NCI-H1105 treated with DMSO at 0.1 percent for 48 hours (cell line): ENCODE measurements around the gene TEKT1.
"Not testable (repeated sequence)": the region's sequence is repeated elsewhere in the genome, so short reads cannot be mapped to it uniquely, and the experiment has no call there.

ENCODE experiments used
- DNase-seq: peaks from one replicate; lab custom pipeline; 2025; lab: John Stamatoyannopoulos, UW

Gene TEKT1

DNA sequence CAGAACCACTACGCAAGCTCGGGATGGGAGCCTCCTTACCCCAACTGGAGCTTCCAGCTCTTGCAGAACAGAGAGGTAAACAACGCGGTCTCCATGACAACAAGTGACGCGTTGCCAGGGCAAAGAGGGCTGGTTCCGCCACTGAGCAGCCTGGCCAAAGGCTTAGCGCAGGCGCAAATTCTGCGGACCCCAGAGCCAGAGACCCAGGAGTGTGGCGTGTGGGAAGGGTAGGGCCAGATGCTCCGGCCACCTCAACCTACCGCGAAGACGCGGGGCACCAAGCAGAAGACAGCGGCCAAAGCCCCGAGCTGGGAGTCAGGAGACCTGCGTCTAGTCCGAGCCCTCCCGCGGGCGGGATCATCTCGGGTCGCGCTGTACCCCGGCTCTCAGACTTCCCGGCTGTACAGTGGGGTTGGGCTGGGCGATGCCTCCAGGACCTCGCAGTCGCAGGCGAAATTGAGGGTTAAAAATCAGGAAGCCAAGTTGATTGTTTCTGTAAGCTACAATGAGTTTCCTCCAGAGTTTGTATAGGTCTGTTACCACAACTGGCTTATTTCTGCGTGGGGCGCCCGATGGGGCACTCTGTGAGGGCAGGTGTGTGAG, at the start of gene TEKT1:
Gene TEKT1, minus strand, starts transcription at position 69 of the 603 bp plus-strand sequence. CDS start 1,353 bp downstream, outside the sequence.
- DNase-seq, result peak; percentile 82

GRCh38 chr17:6879221-6879975, 47.9 kb upstream of the TEKT1 start:
- DNase-seq, result not testable (repeated sequence)

- DNase-seq, result not testable (repeated sequence)
These were observed 43.7 kb upstream of the TEKT1 start for GRCh38 chr17:6875276-6875675.

GRCh38 chr17:6872936-6873335, 41.4 kb upstream of the TEKT1 start:
- DNase-seq, result no peak

DNA sequence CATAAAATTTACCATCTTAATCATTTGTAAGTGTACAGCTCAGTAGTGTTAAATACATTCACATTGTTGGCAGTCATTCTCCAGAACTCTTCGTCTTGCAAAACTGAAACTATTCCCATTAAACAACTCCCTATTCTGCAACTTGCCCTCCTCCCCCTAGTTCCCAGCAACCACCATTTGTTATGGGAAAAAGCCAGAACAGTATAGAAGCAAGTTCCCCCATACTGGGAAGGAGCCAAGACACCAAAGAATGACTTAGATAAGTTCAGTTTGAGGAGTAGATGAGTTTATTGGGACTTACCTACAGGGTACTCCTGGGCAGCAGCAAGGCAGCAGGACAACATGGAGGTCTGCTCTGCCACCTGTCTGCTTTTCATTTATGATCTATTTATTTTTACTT, 39.3 kb upstream of the TEKT1 start:
- no peak for DNase-seq

GRCh38 chr17:6868582-6868981, 37.1 kb upstream of the TEKT1 start:
- no peak for DNase-seq

DNA sequence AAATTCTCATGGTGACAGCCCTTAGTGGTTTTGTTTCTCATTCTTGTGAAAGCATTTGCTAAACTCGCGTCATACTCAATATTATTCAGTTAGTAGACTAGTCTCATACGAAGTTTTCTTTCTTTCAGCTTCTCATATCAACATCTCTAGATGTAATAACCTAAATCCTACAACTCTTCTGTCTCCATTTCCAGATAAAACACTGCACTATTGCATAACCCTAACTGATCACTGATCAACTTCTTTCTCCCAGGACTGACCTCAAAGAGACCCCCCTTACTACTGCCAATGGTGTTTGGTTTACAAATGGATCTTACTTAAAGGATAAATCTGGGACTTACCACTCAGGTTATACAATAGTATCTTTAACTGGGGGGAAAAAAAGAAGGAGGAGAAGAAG, 36.3 kb upstream of the TEKT1 start:
- DNase-seq, result no peak

- no peak for DNase-seq
These were observed 31.3 kb upstream of the TEKT1 start for GRCh38 chr17:6862825-6863224.

GRCh38 chr17:6862122-6862521, 30.6 kb upstream of the TEKT1 start:
- DNase-seq, result no peak

DNA sequence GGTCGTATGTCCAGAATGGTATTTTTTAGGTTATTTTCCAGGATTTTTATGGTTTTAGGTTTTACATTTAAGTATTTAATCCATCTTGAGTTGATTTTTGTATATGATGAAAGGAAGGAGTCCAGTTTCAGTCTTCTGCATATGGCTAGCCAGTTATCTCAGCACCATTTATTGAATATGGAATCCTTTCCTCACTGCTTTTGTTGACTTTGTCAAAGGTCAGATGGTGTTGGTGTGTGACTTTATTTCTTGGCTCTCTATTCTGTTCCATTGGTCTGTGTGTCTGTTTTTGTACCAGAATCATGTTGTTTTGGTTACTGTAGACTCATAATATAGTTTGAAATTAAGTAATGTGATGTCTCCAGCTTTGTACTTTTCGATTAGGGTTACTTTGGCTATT, 26.4 kb upstream of the TEKT1 start:
- DNase-seq, result no peak

DNA sequence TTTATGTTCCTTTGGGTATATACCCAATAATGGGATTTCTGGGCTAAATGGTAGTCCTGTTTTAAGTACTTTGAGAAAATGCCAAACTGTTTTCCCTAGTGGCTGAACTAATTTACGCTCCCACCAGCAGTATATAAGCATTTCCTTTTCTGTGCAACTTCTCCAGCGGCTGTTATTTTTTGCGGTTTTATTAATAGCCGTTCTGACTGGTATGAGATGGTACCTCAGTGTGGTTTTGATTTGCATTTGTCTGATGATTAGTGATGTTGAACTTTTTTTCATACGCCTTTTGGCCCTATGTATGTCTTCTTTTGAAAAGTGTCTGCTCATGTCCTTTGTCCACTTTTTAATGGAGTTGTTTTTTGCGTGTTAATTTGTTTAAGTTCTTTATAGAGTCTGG, 25.8 kb upstream of the TEKT1 start:
- DNase-seq, result no peak

DNA sequence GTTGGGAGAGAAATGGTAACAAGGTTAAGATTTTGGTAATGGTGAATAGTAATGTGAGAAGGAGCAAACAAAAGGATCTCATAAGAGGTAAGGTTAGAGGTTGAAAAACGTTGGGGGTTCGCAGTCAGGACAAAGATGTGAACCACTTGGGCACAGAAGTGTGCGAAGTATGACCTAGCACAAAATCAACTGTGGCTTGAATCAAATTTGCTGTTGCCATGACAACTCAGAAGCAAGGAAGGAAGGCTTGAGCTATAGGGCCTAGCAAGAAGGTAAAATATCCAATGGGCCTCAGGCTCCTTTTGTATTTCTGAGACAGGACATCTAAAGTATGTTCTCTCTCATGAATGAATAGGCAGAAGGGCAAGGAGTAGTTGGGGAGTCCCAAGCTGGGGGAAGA, 24.5 kb upstream of the TEKT1 start:
- no peak for DNase-seq

DNA sequence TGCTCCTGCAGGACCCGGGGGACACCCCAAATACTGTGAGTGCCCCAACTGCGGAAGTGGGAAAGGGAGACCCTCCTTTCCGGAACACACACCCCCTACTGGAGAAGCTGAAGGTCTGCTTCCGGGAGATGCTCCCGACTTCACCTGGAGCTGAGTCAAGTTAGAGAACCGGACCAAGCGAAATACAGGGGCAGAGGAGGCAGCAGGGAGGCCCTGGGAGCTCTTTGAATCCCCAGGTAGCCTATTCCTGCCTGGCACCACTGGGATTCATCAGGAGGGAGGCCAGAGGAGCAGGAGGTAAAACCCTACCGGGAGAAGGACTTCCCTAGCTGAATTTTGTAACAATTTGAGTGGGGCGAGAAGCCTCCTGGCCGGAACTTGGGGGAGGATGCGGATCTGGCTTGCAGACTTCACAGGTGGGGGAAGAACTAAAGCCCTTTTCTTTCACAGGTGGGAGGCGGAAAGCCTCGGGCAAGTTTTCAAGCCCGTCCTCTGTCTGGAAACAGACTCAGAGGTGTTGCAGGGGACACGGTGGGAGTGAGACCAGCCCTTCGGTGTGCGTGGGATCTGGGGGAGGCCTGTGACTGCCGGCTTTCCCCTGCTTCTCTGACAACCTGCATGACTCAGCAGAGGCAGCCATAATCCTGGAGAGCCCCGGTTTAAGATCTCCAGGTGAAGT, 22.4 kb upstream of the TEKT1 start:
- no peak for DNase-seq

DNA sequence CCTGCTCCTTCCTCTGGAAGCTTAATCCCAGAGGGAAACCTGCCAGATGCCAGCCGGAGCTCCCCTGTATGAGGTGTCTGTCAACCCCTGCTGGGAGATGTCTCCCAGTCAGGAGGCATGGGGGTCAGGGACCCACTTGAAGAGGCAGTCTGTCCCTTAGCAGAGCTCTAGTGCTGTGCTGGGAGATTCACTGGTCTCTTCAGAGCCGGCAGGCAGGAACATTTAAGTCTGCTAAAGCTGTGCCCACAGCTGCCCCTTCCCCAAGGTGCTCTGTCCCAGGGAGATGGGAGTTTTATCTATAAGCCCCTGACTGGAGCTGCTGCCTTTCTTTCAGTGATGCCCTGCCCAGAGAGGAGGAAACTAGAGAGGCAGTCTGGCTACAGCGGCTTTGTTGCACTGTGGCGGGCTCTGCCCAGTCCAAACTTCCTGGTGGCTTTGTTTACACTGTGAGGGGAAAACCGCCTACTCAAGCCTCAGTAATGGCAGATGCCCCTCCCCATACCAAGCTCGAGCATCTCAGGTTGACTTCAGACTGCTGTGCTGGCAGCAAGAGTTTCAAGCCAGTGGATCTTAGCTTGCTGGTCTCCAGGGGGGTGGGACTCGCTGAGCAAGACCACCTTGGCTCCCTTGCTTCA, 17.1 kb upstream of the TEKT1 start:
- DNase-seq, result not testable (repeated sequence)

DNA sequence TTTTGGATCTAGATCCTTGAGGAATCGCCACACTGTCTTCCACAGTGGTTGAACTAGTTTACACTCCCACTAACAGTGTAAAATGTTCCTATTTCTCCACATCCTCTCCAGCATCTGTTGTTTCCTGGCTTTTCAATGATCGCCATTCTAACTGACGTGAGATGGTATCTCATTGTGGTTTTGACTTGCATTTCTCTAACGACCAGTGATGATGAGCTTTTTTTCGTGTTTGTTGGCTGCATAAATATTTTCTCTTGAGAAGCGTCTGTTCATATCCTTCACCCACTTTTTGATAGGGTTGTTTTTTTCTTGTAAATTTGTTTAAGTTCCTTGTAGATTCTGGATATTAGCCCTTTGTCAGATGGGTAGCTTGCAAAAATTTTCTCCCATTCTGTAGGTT, 14.6 kb upstream of the TEKT1 start:
- DNase-seq, result not testable (repeated sequence)

DNA sequence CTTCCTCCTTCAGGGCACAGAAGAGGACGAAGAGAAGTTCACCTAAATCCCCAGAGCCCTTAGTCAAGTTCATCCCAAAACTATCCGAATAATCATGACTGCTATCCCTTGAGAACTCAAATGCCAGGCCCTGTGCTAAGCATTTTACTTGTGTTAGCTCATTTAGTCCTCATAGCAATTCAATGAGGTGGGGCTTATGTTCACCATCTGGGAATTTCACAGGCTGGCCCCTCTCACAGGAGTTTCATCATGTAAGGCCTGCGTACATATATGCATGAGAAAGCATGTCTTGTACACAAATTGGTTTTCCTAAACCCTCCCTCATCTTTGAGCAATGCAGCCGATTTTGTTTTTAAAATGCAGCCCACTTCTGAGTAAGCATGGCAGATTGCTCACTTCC, 12.9 kb upstream of the TEKT1 start:
- DNase-seq, result not testable (repeated sequence)

DNA sequence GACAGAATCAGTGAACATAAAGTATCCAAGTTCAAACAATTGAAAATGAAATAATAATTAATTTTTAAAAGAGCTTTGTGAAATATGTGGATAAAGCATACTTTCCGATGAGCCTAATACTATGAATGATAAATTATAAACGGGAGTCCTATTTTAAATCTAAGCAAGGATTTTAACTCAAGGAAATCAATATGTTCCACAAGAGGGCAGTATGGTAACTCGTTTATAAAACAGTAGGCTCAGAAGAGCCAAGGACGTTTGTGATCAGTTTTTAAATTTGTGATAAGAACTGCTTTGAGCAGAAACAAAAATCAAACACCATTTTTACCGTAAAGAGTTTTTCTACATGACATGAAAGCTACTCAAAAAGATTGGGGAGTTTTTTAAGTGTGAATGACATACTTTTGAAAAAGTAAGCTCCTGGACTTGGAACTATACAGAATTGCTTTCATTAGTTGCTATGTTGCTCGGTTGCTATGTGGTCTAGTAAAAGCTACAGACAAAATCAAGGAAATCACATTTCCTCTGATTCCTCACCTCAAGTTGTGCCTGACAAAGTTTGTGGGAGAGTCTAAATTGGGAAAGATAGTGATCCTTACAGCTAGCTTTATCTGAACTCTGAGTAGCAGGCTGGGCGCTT, 11.8 kb upstream of the TEKT1 start:
- peak; percentile 48 for DNase-seq

DNA sequence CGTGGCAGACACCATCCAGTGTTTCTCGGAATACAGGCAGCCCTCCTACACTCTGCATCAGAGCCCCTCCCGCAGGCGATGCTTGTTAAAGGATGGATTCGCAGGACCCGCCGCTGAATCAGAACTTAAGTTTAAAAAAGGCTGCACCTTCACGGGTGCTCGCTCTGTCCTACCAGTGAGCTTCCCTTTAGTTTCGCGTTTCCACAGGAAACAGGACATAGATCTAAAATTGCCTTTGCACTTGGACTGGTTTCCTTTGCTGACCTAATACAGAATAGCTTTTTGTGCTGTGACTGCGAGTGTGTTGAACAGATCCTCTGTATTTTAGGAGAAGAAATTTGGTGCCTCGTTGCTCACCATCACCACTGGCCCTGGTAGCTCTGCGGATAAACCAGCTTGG, 10.2 kb upstream of the TEKT1 start:
- not testable (repeated sequence) for DNase-seq

DNA sequence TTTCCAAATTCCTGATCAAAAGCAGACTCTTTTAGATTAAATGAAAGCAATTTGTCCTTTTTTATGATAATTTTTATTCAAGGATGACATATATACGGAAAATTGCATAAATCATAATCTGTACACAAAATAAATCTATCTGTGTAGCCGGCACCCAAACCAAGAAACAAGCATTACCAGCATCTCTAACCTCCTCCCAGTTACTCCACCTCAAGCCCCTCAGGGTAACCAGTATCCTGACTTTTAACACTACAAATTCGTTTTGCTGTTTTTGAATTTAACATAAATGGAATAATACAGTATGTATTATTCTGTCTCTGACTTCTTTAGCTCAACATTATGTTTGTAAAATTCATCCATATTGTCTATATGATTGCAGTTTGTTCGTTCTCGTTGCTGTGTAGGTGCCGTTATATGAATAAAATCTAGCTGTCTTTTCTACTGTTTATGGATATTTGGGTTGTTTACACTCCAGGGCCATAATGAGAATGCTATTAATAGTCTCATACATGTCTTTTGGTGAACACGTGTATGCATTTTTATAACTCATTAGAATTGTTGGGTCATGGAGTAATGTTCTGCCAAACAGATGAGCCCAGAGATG, 1.0 kb downstream of the TEKT1 start:
- no peak for DNase-seq

DNA sequence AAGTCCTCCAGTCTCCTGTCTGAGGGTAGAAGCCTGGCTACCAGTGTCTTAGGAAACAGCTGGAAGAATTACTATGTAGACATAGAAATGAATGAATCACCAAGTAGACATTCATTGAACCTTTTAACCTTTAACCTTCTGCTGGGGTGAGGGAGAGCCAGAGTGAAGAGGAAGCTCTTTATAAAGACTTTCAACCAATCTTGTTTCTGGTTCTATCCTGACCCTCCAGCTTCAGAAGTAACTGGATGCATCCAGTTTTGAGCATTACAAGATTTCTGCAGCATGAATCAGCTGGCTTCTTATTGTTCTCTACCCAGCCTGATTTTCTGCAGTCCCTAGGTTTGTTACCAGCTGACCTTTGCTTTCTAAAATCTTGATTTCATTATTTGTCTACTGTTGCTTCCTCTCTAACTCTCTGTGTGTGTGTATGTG, 8.5 kb downstream of the TEKT1 start:
- DNase-seq, result no peak

DNA sequence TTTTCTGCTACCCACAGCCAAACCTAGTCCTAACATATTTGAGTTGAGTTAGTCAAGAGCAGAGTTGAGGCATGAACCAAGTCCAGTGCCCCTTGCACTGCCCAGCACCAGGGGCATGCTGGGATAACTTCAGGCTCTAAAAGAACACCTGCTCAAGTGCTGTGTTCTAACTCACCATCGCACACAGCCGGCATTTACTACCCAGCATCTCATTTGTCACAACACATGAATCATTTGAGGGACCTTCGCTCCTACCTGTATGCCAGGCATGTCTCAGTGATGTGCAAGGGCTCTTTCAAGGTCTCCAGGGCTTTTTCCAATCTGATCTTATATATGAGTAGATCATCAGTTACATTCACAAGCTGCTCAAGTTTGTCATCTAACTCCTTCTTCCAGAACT, 12.6 kb downstream of the TEKT1 start:
- DNase-seq, result no peak

GRCh38 chr17:6816368-6816767, 15.2 kb downstream of the TEKT1 start:
- not testable (repeated sequence) for DNase-seq
